ENCODE data around the gene CTTN.

Gene CTTN

GRCh38 chr11:70410276-70411205, 12.2 kb downstream of the CTTN start:
- no peak for DNase-seq

- DNase-seq = no peak
Measured at GRCh38 chr11:70411713-70412452, 13.6 kb downstream of the CTTN start.

- DNase-seq = no peak
Measured at GRCh38 chr11:70413151-70413550, 14.8 kb downstream of the CTTN start.

- no peak for DNase-seq
Measured at GRCh38 chr11:70414341-70415100, 16.2 kb downstream of the CTTN start.

- DNase-seq = no peak
Measured at GRCh38 chr11:70415191-70415590, 16.9 kb downstream of the CTTN start.

GRCh38 chr11:70415642-70416395, 17.5 kb downstream of the CTTN start:
- no peak for DNase-seq

- DNase-seq = no peak
Measured at GRCh38 chr11:70416881-70417280, 18.6 kb downstream of the CTTN start.

GRCh38 chr11:70418130-70418529, 19.8 kb downstream of the CTTN start:
- no peak for DNase-seq

GRCh38 chr11:70419307-70420007, 21.1 kb downstream of the CTTN start:
- DNase-seq = no peak

GRCh38 chr11:70420008-70420464, 21.7 kb downstream of the CTTN start:
- DNase-seq = no peak

GRCh38 chr11:70420496-70420895, 22.2 kb downstream of the CTTN start:
- no peak for DNase-seq

GRCh38 chr11:70421123-70421522, 22.8 kb downstream of the CTTN start:
- no peak for DNase-seq

- no peak for DNase-seq
Measured at GRCh38 chr11:70422692-70423522, 24.6 kb downstream of the CTTN start.

- DNase-seq = no peak
Measured at GRCh38 chr11:70423523-70424505, 25.5 kb downstream of the CTTN start.

- DNase-seq = no peak
Measured at GRCh38 chr11:70424765-70425344, 26.5 kb downstream of the CTTN start.

- no peak for DNase-seq
Measured at GRCh38 chr11:70427436-70427835, 29.1 kb downstream of the CTTN start.

- DNase-seq = no peak
Measured at GRCh38 chr11:70428701-70429427, 30.5 kb downstream of the CTTN start.

GRCh38 chr11:70429428-70429705, 31.0 kb downstream of the CTTN start:
- no peak for DNase-seq

Data from NCI-H1436 (cell line).